GM18505 (cell line): ENCODE data around the gene PARS2.

Source experiments
- ATAC-seq: cut with Tn5 transposase; IDR thresholded peaks from one replicate; pipeline ENCODE4 v1.9.1; 2021; ENCODE audit not compliant: unreplicated experiment
- POLR2A ChIP-seq: IDR thresholded peaks from 4 replicates; pipeline ENCODE4 v1.6.1; 2011; ENCODE audit warnings: borderline replicate concordance; ENCODE audit not compliant: insufficient read depth, insufficient read length; ENCODE audit errors: extremely low read depth

The PARS2 gene

GRCh38 chr1:54745864-54746263 lies 18.5 kb downstream of the PARS2 start:
- no peak for TF ChIP-seq POLR2A
- no peak for ATAC-seq

GRCh38 chr1:54745274-54745673 lies 19.0 kb downstream of the PARS2 start:
- no peak for TF ChIP-seq POLR2A
- ATAC-seq: no peak

GRCh38 chr1:54744696-54745095 lies 19.6 kb downstream of the PARS2 start:
- no peak for ATAC-seq
- TF ChIP-seq POLR2A: no peak

GRCh38 chr1:54743416-54744226 lies 20.7 kb downstream of the PARS2 start:
- no peak for TF ChIP-seq POLR2A
- ATAC-seq: no peak

GRCh38 chr1:54742282-54742681 lies 22.0 kb downstream of the PARS2 start:
- TF ChIP-seq POLR2A: no peak
- ATAC-seq: no peak

- ATAC-seq: no peak
- no peak for TF ChIP-seq POLR2A
Measured at GRCh38 chr1:54741531-54741930, 22.8 kb downstream of the PARS2 start.

GRCh38 chr1:54738244-54738643 lies 26.1 kb downstream of the PARS2 start:
- TF ChIP-seq POLR2A: no peak
- no peak for ATAC-seq

GRCh38 chr1:54736685-54737084 lies 27.6 kb downstream of the PARS2 start:
- no peak for ATAC-seq

GRCh38 chr1:54728027-54728426 lies 36.3 kb downstream of the PARS2 start:
- no peak for ATAC-seq
- no peak for TF ChIP-seq POLR2A

More at GRCh38 chr1:54736685-54737084, 27.6 kb downstream of the PARS2 start:
- no peak for TF ChIP-seq POLR2A

- no peak for TF ChIP-seq POLR2A
- ATAC-seq: no peak
Measured at GRCh38 chr1:54724771-54725170, 39.6 kb downstream of the PARS2 start.

GRCh38 chr1:54723985-54724384 lies 40.3 kb downstream of the PARS2 start:
- no peak for ATAC-seq
- no peak for TF ChIP-seq POLR2A

- TF ChIP-seq POLR2A: no peak
- ATAC-seq: no peak
Measured at GRCh38 chr1:54721719-54722118, 42.6 kb downstream of the PARS2 start.

- ATAC-seq: no peak
- TF ChIP-seq POLR2A: no peak
Measured at GRCh38 chr1:54716299-54717047, 47.9 kb downstream of the PARS2 start.
